ENCODE results near the gene SAE1. TPM values are rescaled to one million over a fixed set of nuclear protein-coding genes. Genes with fewer than 3 reads are reported as not detected.

SAE1 gene
- total RNA-seq, 1 experiment from 2014 or later = 174 TPM

GRCh38 chr19:47203254-47203653, 72.6 kb downstream of the SAE1 start:
- CTCF ChIA-PET = no interaction called here
- no TSS peak for BruUV-seq (replicated peaks)
- DNase-seq = no peak
- no peaks in the 10 kb centered on the region for H3K27me3 Mint-ChIP-seq (ENCODE audit: unreplicated experiment)
- no peak for TF ChIP-seq CTCF (IDR thresholded peaks at IDR 0.05; ENCODE audit: unreplicated experiment)
- peaks cover 5% of the 10 kb centered on the region for H3K4me1 Mint-ChIP-seq (ENCODE audit: low read depth, unreplicated experiment)
- intact Hi-C loops (cut with micrococcal nuclease; ENCODE audit: unreplicated experiment) = no loop called here
- peaks cover 88% of the 10 kb centered on the region for H3K36me3 Mint-ChIP-seq (ENCODE audit: insufficient read depth, unreplicated experiment)
- no peaks in the 10 kb centered on the region for H3K9me3 Mint-ChIP-seq (ENCODE audit: low read depth, unreplicated experiment)
- H3K27ac Mint-ChIP-seq (ENCODE audit: unreplicated experiment) = no peak overlapping the region
- no peak overlapping the region for H3K4me3 Mint-ChIP-seq (ENCODE audit: low read depth, unreplicated experiment)

- intact Hi-C loops (cut with micrococcal nuclease; ENCODE audit: unreplicated experiment) = loop anchor here (1.0 kb wide), 1 partner anchor 35 kb away; no protein-coding TSS in a partner anchor
- TSS peak; percentile 66 for BruUV-seq (replicated peaks)
- H3K27ac Mint-ChIP-seq (ENCODE audit: unreplicated experiment) = peak overlapping the region; percentile 80
- H3K4me3 Mint-ChIP-seq (ENCODE audit: low read depth, unreplicated experiment) = no peak overlapping the region
- DNase-seq = no peak
- H3K36me3 Mint-ChIP-seq (ENCODE audit: insufficient read depth, unreplicated experiment) = peaks cover 59% of the 10 kb centered on the region
- H3K9me3 Mint-ChIP-seq (ENCODE audit: low read depth, unreplicated experiment) = no peaks in the 10 kb centered on the region
- H3K4me1 Mint-ChIP-seq (ENCODE audit: low read depth, unreplicated experiment) = peaks cover 11% of the 10 kb centered on the region
- TF ChIP-seq CTCF (IDR thresholded peaks at IDR 0.05; ENCODE audit: unreplicated experiment) = no peak
- CTCF ChIA-PET = interaction anchor here (0.7 to 5.8 kb wide), 3 partner anchors 18 to 89 kb away, joined by 3 to 251 read pairs (median 8); no protein-coding TSS in a partner anchor
- no peaks in the 10 kb centered on the region for H3K27me3 Mint-ChIP-seq (ENCODE audit: unreplicated experiment)
These were observed 78.9 kb downstream of the SAE1 start for GRCh38 chr19:47209319-47210179.

GRCh38 chr19:47210180-47210490, 79.5 kb downstream of the SAE1 start:
- no peak for TF ChIP-seq CTCF (IDR thresholded peaks at IDR 0.05; ENCODE audit: unreplicated experiment)
- Mint-ChIP-seq H3K9me3 (ENCODE audit: low read depth, unreplicated experiment) (no peaks in the 10 kb centered on the region), H3K4me1 (ENCODE audit: low read depth, unreplicated experiment) (peaks cover 11% of the 10 kb centered on the region), H3K36me3 (ENCODE audit: insufficient read depth, unreplicated experiment) (peaks cover 53% of the 10 kb centered on the region), H3K27me3 (ENCODE audit: unreplicated experiment) (no peaks in the 10 kb centered on the region), H3K4me3 (ENCODE audit: low read depth, unreplicated experiment) (no peak overlapping the region), H3K27ac (ENCODE audit: unreplicated experiment) (peak overlapping the region; percentile 95)
- DNase-seq = no peak
- CTCF ChIA-PET = interaction anchor here (0.7 to 5.8 kb wide), 12 partner anchors 14 to 197 kb away, joined by 3 to 251 read pairs (median 7); partner anchors contain the start of gene CCDC9
- BruUV-seq (replicated peaks) = no TSS peak
- intact Hi-C loops (cut with micrococcal nuclease; ENCODE audit: unreplicated experiment) = loop anchor here (1.0 kb wide), 1 partner anchor 34 kb away; no protein-coding TSS in a partner anchor

GRCh38 chr19:47210689-47211316, 80.2 kb downstream of the SAE1 start:
- intact Hi-C loops (cut with micrococcal nuclease; ENCODE audit: unreplicated experiment) = loop anchor here (1.0 kb wide), 1 partner anchor 33 kb away; no protein-coding TSS in a partner anchor
- peak; percentile 88 for DNase-seq

More at GRCh38 chr19:47210689-47211316, 80.2 kb downstream of the SAE1 start:
- Mint-ChIP-seq H3K27me3 (ENCODE audit: unreplicated experiment) (no peaks in the 10 kb centered on the region), H3K4me3 (ENCODE audit: low read depth, unreplicated experiment) (peak overlapping the region; percentile 18), H3K36me3 (ENCODE audit: insufficient read depth, unreplicated experiment) (peaks cover 46% of the 10 kb centered on the region), H3K27ac (ENCODE audit: unreplicated experiment) (peak overlapping the region; percentile 95), H3K4me1 (ENCODE audit: low read depth, unreplicated experiment) (peaks cover 11% of the 10 kb centered on the region), H3K9me3 (ENCODE audit: low read depth, unreplicated experiment) (no peaks in the 10 kb centered on the region)
- no TSS peak for BruUV-seq (replicated peaks)
- CTCF ChIA-PET = interaction anchor here (0.7 to 5.8 kb wide), 13 partner anchors 13 to 198 kb away, joined by 3 to 251 read pairs (median 7); partner anchors contain the start of gene CCDC9
- TF ChIP-seq CTCF (IDR thresholded peaks at IDR 0.05; ENCODE audit: unreplicated experiment) = peak; percentile 88

All from Calu3 (cell line).